HL-60 (cell line): ENCODE results near the gene CD3G.

ENCODE experiments used
- DNase-seq, 2 experiments: peaks; one replicate each; pipeline ENCODE4 v3.0.0-alpha.2; 2010 to 2020; ENCODE audit warnings: low read depth in 1 of 2, low spot score in 1 of 2
- H3K27ac ChIP-seq: fragments of 250-450 bp; sonication (Bioruptor Pico); replicated peaks from 2 replicates; pipeline ENCODE4 v1.5.1; 2020; ENCODE audit warnings: mild to moderate bottlenecking, moderate library complexity
- H3K27me3 ChIP-seq: fragments of 250-450 bp; sonication (Bioruptor Pico); 2 replicates; pipeline ENCODE4 v1.5.1; 2021; ENCODE audit warnings: mild to moderate bottlenecking, moderate library complexity; ENCODE audit not compliant: insufficient read depth, poor library complexity, severe bottlenecking
- H3K4me3 ChIP-seq: replicated peaks from 2 replicates; pipeline ENCODE4 v1.5.1; 2011; ENCODE audit warnings: mild to moderate bottlenecking, control low read depth, low read length; ENCODE audit not compliant: insufficient read depth
- CTCF ChIP-seq: IDR thresholded peaks from one replicate; pipeline ENCODE4 v1.5.1; 2011; ENCODE audit warnings: low read length, control low read depth, inconsistent platforms; ENCODE audit not compliant: insufficient read depth
- GABPA ChIP-seq: IDR thresholded peaks from 2 replicates; pipeline ENCODE4 v1.6.1; 2012; ENCODE audit warnings: low read depth
- POLR2AphosphoS5 ChIP-seq: IDR thresholded peaks from 2 replicates; pipeline ENCODE4 v1.6.1; 2012; ENCODE audit warnings: low read depth
- SPI1 ChIP-seq: IDR thresholded peaks from 2 replicates; pipeline ENCODE4 v1.6.1; 2012; ENCODE audit warnings: low read depth, mild to moderate bottlenecking, borderline replicate concordance
- long read RNA-seq: library from polyadenylated mRNA; unstranded; transcript quantifications from one replicate; pipeline ENCODE4 v2.0.0, GENCODE V29; 2020
- TF ChIP-seq, protein P1 (sequence below): IDR thresholded peaks from 2 replicates; pipeline ENCODE4 v1.6.1; 2012; ENCODE audit warnings: low read depth; ENCODE audit not compliant: insufficient replicate concordance

The CD3G gene
- long read RNA-seq = 0 reads

DNA sequence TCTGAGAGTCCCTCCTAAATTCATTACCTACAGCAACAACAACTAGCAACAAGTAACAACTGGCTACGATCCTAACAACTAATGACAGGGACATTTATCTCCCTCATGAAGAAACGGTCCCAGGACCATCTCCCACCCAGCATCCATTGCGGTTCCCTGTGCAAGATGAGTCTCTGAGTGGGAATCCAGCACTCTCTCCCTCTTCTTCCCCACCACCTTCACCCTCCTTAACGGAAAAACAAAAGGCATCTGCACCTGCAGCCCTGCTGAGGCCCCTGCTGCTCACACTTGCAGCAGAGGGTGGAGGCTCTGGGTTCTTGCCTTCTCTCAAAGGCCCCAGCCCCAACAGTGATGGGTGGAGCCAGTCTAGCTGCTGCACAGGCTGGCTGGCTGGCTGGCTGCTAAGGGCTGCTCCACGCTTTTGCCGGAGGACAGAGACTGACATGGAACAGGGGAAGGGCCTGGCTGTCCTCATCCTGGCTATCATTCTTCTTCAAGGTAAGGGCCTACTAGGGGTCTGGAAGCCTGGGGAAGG, at the start of gene CD3G:
TSS of gene CD3G (plus strand) at position 364 of the 535 bp plus-strand sequence. CDS start at position 444, 80 bp downstream.
- no peak for TF ChIP-seq SPI1
- Histone ChIP-seq H3K27ac (no peak within 1 kb of the TSS), H3K27me3 (no peaks in the 10 kb centered on the region), H3K4me3 (no peak within 1 kb of the TSS)
- no peak for DNase-seq

GRCh38 chr11:118295199-118295598, 48.9 kb upstream of the CD3G start:
- TF ChIP-seq, protein P1, sequence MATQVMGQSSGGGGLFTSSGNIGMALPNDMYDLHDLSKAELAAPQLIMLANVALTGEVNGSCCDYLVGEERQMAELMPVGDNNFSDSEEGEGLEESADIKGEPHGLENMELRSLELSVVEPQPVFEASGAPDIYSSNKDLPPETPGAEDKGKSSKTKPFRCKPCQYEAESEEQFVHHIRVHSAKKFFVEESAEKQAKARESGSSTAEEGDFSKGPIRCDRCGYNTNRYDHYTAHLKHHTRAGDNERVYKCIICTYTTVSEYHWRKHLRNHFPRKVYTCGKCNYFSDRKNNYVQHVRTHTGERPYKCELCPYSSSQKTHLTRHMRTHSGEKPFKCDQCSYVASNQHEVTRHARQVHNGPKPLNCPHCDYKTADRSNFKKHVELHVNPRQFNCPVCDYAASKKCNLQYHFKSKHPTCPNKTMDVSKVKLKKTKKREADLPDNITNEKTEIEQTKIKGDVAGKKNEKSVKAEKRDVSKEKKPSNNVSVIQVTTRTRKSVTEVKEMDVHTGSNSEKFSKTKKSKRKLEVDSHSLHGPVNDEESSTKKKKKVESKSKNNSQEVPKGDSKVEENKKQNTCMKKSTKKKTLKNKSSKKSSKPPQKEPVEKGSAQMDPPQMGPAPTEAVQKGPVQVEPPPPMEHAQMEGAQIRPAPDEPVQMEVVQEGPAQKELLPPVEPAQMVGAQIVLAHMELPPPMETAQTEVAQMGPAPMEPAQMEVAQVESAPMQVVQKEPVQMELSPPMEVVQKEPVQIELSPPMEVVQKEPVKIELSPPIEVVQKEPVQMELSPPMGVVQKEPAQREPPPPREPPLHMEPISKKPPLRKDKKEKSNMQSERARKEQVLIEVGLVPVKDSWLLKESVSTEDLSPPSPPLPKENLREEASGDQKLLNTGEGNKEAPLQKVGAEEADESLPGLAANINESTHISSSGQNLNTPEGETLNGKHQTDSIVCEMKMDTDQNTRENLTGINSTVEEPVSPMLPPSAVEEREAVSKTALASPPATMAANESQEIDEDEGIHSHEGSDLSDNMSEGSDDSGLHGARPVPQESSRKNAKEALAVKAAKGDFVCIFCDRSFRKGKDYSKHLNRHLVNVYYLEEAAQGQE = no peak
- TF ChIP-seq GABPA (no peak), SPI1 (no peak), CTCF (no peak), POLR2AphosphoS5 (no peak)
- no peaks in the 10 kb centered on the region for H3K27me3 ChIP-seq
- H3K27ac ChIP-seq = no peak overlapping the region
- no peak for DNase-seq
- no peak overlapping the region for H3K4me3 ChIP-seq

GRCh38 chr11:118295815-118296454, 48.2 kb upstream of the CD3G start:
- peak in 1 of 2 experiments; percentile 18 for DNase-seq
- no peak overlapping the region for H3K4me3 ChIP-seq
- no peak for TF ChIP-seq POLR2AphosphoS5
- TF ChIP-seq GABPA = no peak
- TF ChIP-seq, protein P1 = no peak
- peak; percentile 32 for TF ChIP-seq CTCF
- TF ChIP-seq SPI1 = no peak
- H3K27ac ChIP-seq = no peak overlapping the region
- H3K27me3 ChIP-seq = no peaks in the 10 kb centered on the region

GRCh38 chr11:118301600-118302195, 42.4 kb upstream of the CD3G start:
- DNase-seq = no peak

More at GRCh38 chr11:118301600-118302195, 42.4 kb upstream of the CD3G start:
- H3K27me3 ChIP-seq = no peaks in the 10 kb centered on the region
- H3K4me3 ChIP-seq = no peak overlapping the region
- no peak for TF ChIP-seq POLR2AphosphoS5
- TF ChIP-seq CTCF = no peak
- TF ChIP-seq, protein P1 = no peak
- no peak for TF ChIP-seq SPI1
- TF ChIP-seq GABPA = no peak
- no peak overlapping the region for H3K27ac ChIP-seq
